GM18867 (cell line): ENCODE results near the gene ZNF799.
"Not testable (repeated sequence)": the region's sequence is repeated elsewhere in the genome, so short reads cannot be mapped to it uniquely, and the experiment has no call there.

Source experiments
- ATAC-seq: cut with Tn5 transposase; IDR thresholded peaks from one replicate; pipeline ENCODE4 v1.9.1; 2021; ENCODE audit warnings: mild to moderate bottlenecking, moderate library complexity; ENCODE audit not compliant: unreplicated experiment

Gene ZNF799

GRCh38 chr19:12364391-12365235 lies 36.5 kb downstream of the ZNF799 start:
- no peak for ATAC-seq

GRCh38 chr19:12362236-12362635 lies 38.8 kb downstream of the ZNF799 start:
- ATAC-seq: not testable (repeated sequence)

- no peak for ATAC-seq
Observed at GRCh38 chr19:12353375-12353774, 47.7 kb downstream of the ZNF799 start.

- no peak for ATAC-seq
Observed at GRCh38 chr19:12350890-12351197, 50.2 kb downstream of the ZNF799 start.

- no peak for ATAC-seq
Observed at GRCh38 chr19:12350185-12350889, 50.7 kb downstream of the ZNF799 start.

- ATAC-seq: no peak
Observed at GRCh38 chr19:12346896-12347295, 54.2 kb downstream of the ZNF799 start.

GRCh38 chr19:12345197-12345596 lies 55.9 kb downstream of the ZNF799 start:
- ATAC-seq: no peak
